HuH-7.5 (cell line): ENCODE results near the gene FGA.
"Not testable (repeated sequence)": the region's sequence is repeated elsewhere in the genome, so short reads cannot be mapped to it uniquely, and the experiment has no call there.

Source experiments
- DNase-seq: peaks from one replicate; pipeline ENCODE4 v3.0.0; 2011; ENCODE audit warnings: low spot score

The FGA gene

GRCh38 chr4:154606728-154607723 lies 16.5 kb upstream of the FGA start:
- no peak for DNase-seq

DNA sequence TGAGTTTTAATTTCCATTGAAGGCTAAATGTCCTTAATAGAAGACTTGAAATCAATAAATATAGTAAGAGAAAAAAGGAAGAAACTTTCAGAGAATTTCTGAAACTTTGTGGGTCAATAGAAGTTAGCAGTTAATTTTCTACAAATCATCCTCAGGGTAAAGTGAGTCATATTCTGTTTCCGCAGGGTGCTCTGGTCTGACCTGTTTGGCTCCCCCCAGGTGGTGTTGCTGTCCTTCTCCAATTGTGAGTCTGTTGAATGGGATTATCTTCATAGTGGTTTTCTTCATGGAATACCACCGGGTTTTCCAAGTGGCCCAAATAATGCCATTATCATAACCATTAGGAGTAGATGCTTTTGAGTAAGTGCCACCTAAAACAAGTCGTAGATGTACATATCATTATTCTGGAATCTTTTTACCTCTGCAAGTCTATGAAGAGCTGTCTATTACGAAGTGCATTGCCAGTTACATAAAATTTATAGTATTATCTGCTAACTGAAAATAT lies 14.2 kb upstream of the FGA start:
- no peak for DNase-seq

GRCh38 chr4:154603033-154603943 lies 12.7 kb upstream of the FGA start:
- DNase-seq: no peak

GRCh38 chr4:154602404-154603020 lies 12.0 kb upstream of the FGA start:
- DNase-seq: no peak

- DNase-seq: no peak
Measured at GRCh38 chr4:154597798-154598774, 7.5 kb upstream of the FGA start.

DNA sequence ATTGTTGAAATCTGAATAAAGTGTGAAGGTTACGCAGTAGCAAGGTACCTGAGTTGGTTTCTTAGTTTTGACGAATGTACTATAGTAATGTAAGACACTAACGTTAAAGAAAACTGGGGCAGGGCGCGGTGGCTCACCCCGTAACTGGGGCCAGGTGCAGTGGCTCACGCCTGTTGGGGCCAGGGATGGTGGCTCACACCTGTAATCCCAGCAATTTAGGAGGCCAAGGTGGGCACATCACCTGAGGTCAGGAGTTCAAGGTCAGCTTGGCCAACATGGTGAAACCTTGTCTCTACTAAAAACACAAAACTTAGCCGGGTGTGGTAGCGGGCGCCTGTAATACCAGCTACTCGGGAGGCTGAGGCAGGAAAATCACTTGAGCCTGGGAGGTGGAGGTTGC lies 6.7 kb upstream of the FGA start:
- DNase-seq: not testable (repeated sequence)

- DNase-seq: no peak
Measured at GRCh38 chr4:154595807-154596206, 5.3 kb upstream of the FGA start.

- not testable (repeated sequence) for DNase-seq
Measured at GRCh38 chr4:154594343-154594742, 3.8 kb upstream of the FGA start.

DNA sequence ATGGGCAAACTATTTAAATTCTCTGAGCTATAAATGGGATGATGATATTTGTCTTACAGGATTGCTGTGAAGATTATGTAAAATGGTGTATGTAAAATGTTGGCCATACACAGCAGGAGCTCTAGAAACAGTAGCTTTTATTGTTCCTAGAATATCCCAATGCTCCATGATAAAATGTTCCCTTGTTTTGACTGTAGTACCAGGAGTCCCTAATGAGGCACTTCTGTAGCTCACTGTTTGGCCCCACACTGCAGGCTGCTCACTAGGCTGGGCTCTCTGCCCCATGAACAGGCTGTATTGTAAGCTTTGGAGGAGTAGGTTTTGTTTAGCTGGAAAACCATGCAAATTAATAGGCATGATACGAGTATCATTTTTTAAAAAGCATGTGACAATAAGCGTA lies 3.3 kb upstream of the FGA start:
- DNase-seq: no peak

GRCh38 chr4:154591890-154592289 lies 1.3 kb upstream of the FGA start:
- no peak for DNase-seq

- DNase-seq: no peak
Measured at GRCh38 chr4:154589296-154590197, 995 bp downstream of the FGA start.

DNA sequence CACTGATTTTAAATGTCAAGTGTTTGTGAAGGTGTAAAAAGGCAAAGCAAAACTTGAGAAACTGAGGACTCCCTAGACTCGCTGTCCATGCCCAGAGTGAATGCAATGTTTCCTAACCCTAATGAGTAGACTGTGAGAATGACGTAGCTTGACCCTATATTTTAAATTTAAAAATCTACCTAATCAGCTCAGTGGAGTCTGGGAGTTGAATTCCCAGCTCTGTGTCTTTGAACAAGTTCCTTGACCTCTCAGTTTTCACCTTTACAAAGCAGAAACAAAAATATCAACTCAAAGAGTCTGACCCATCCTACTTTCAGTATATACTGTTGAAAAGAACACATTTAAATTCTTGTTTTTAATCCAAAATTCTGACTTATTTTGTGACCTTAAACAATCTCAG lies 2.3 kb downstream of the FGA start:
- DNase-seq: no peak

DNA sequence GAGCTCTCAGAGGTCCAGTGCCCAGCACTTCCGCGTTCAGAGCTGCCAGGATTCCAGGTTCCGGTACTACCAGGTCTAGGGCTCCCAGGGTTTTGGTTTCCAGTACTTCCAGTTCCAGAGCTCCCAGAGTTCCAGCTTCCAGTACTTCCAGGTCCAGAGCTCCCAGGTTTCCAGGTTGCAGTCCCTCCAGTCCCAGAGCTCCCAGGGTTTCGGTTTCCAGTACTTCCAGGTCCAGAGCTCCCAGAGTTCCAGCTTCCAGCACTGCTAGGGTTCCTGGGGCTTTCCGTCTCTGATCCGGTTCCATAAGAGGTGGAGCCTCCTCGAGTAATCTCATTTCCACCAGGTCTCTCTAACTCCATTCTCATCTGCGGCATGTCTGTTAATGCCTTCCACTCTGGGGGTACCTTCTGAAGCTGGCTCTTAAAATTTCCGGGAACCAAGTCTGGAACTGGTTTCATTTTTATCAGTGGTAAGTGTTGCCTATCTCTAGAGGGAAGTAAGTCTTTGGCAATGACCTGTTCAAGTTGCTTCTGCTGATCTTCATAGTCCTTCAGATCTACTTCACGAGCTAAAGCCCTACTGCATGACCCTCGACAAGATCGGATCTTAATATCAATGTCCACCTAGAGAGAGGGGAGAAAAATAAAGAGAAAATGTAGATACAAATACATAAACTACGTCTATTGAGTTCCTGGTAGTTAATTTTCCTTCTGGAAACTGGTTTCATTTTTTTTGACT lies 4.1 kb downstream of the FGA start:
- DNase-seq: no peak

GRCh38 chr4:154585369-154586018 lies 5.0 kb downstream of the FGA start:
- DNase-seq: no peak

DNA sequence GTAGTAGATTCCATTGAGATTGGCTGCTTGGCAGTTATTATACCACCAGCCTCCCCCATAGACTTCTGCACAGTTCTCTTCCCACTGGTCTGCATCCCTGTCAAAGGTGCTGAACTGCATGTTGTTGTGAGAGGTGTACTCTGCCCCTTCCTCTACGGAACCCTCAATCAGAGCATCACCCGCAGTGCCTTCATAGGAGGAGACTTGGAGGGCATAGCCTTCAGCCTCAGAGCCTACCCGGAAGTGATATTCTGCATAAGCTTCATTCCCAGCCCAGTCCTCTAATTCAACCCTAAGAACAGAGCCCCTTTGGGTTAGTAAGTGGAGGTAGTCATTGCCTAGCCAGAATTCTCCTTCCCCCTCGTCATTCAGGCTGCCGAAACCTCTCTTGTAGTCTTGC lies 6.3 kb downstream of the FGA start:
- no peak for DNase-seq

DNA sequence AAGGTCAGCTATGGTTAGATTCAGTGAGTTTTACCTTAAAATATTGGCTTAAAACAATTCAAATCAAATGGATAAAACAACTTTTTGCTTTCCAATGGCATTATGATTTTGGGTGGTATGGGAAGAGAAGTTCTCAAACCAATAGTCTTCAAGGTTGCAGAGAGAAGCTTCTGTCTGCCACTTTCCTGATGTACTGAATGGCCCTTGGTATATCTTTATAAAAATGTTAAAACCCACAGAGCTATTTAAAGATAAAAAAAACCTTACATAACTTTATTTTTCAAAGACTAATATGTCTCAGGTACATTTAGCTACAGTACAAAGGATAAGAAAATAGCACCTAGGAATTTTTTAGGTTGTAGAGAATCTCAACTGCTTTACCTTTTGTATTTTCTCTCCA lies 6.9 kb downstream of the FGA start:
- DNase-seq: no peak

DNA sequence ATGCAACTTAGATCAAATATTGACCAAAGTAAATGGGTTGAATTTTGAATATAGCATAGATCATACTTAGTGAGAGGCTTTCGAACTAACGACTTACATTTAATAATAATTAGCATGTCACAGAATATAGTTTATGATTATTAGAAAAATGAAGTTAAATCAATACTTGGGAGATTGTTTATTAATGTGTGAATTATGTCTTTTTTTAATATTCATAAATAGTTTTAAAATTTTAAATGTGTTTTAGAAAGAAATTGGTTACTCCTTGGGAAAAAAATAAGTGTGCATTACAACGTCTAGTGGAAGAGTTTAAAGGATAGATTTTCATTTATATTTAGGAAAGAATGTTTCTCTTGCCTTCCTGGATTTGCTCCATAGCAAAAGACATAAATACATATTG lies 7.3 kb downstream of the FGA start:
- DNase-seq: no peak

GRCh38 chr4:154582723-154583122 lies 7.8 kb downstream of the FGA start:
- DNase-seq: no peak

DNA sequence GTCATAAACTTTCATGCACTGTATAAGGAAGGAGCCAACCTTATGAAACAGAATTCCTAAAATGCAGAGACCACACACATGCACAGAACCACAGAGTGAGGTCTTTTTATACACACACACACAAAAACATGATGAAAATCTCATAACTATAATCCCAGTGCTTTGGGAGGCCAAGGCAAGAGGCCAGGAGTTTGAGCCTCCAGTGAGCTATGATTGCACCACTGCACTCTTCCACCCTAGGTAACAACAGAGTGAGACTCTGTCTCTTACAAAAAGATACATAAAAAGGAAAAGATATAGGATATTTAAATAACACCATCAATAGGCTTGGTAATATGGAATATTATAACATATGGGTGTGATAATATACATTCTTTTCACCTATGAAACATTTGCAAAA lies 10.6 kb downstream of the FGA start:
- no peak for DNase-seq
